NCI-H524 (cell line): ENCODE data around the gene AKNAD1.
A peak's percentile ranks its signal among the peaks of the same experiment; 100 is the strongest.

Experiments used
- DNase-seq, 2 experiments: peaks; one replicate each; lab custom pipeline; 2025; lab: John Stamatoyannopoulos, UW

Gene AKNAD1

GRCh38 chr1:108865316-108865910 lies 8.5 kb upstream of the AKNAD1 start:
- no peak for DNase-seq

GRCh38 chr1:108863984-108864383 lies 7.1 kb upstream of the AKNAD1 start:
- DNase-seq: no peak

GRCh38 chr1:108862698-108863477 lies 6.0 kb upstream of the AKNAD1 start:
- DNase-seq: no peak

- peak; percentile 90 to 94 for DNase-seq
Observed at GRCh38 chr1:108862017-108862610, 5.2 kb upstream of the AKNAD1 start.

GRCh38 chr1:108861566-108861965 lies 4.7 kb upstream of the AKNAD1 start:
- no peak for DNase-seq

- DNase-seq: no peak
Observed at GRCh38 chr1:108860190-108860907, 3.5 kb upstream of the AKNAD1 start.

GRCh38 chr1:108858230-108858950 lies 1.5 kb upstream of the AKNAD1 start:
- peak; percentile 82 to 94 for DNase-seq

GRCh38 chr1:108854221-108855019 lies 2.5 kb downstream of the AKNAD1 start:
- no peak for DNase-seq

- no peak for DNase-seq
Observed at GRCh38 chr1:108852221-108852975, 4.5 kb downstream of the AKNAD1 start.

GRCh38 chr1:108851567-108851966 lies 5.3 kb downstream of the AKNAD1 start:
- no peak for DNase-seq

GRCh38 chr1:108850929-108851328 lies 6.0 kb downstream of the AKNAD1 start:
- DNase-seq: no peak

- no peak for DNase-seq
Observed at GRCh38 chr1:108848806-108849205, 8.1 kb downstream of the AKNAD1 start.

GRCh38 chr1:108847494-108847893 lies 9.4 kb downstream of the AKNAD1 start:
- peak in 1 of 2 experiments; percentile 4 for DNase-seq

GRCh38 chr1:108845991-108846390 lies 10.9 kb downstream of the AKNAD1 start:
- no peak for DNase-seq

- DNase-seq: no peak
Observed at GRCh38 chr1:108845446-108845845, 11.4 kb downstream of the AKNAD1 start.

- no peak for DNase-seq
Observed at GRCh38 chr1:108843390-108844137, 13.3 kb downstream of the AKNAD1 start.

GRCh38 chr1:108842525-108843181 lies 14.2 kb downstream of the AKNAD1 start:
- no peak for DNase-seq

- no peak for DNase-seq
Observed at GRCh38 chr1:108841703-108842102, 15.2 kb downstream of the AKNAD1 start.

GRCh38 chr1:108832929-108833328 lies 24.0 kb downstream of the AKNAD1 start:
- DNase-seq: no peak
